Neutrophil (primary cell): ENCODE measurements around the gene CSRP1.

Experiments used
- H3K27ac ChIP-seq: fragments of 200-600 bp; sonication (generic); 2 replicates; pipeline ENCODE4 v1.5.1; 2016; ENCODE audit warnings: mild to moderate bottlenecking, moderate library complexity
- H3K27me3 ChIP-seq: fragments of 200-600 bp; sonication (generic); 2 replicates; pipeline ENCODE4 v1.6.0; 2016; ENCODE audit warnings: mild to moderate bottlenecking
- H3K36me3 ChIP-seq: fragments of 200-600 bp; sonication (generic); 2 replicates; pipeline ENCODE4 v1.5.1; 2017
- H3K4me1 ChIP-seq, 2 experiments: fragments of 200-600 bp in 1 of 2; sonication (generic) in 1 of 2; 1 replicate in 1 of 2; 2 replicates in 1 of 2; pipeline versions ENCODE4 v1.5.1 to v1.6.1; 2013 to 2016; ENCODE audit warnings: low read depth in 1 of 2, low read length in 1 of 2, mild to moderate bottlenecking in 1 of 2, moderate library complexity in 1 of 2; ENCODE audit not compliant: control insufficient read depth in 1 of 2, insufficient read depth in 1 of 2
- H3K4me3 ChIP-seq, 2 experiments: fragments of 200-600 bp in 1 of 2; sonication (generic) in 1 of 2; 1 replicate in 1 of 2; 2 replicates in 1 of 2; pipeline ENCODE4 v1.5.1; 2013 to 2016; ENCODE audit warnings: low read depth in 1 of 2, low read length in 1 of 2, mild to moderate bottlenecking in 1 of 2, moderate library complexity in 1 of 2
- H3K9me3 ChIP-seq: fragments of 200-600 bp; sonication (generic); 2 replicates; pipeline ENCODE4 v1.5.1; 2016
- CTCF ChIP-seq: fragments of 200-600 bp; sonication (generic); IDR thresholded peaks from 2 replicates; pipeline ENCODE4 v1.5.1; 2016; ENCODE audit warnings: antibody characterized with exemption

CSRP1 gene

GRCh38 chr1:201538612-201539551, 32.0 kb upstream of the CSRP1 start, which contains the start of gene NAV1:
TSS of gene NAV1 (plus strand) at chr1:201539127. CDS start at chr1:201622885, 83,758 bp downstream.
- no peak within 1 kb of the TSS for H3K27ac ChIP-seq

GRCh38 chr1:201537891-201538611, 31.1 kb upstream of the CSRP1 start:
- Histone ChIP-seq H3K27me3 (peaks cover 64% of the 10 kb centered on the region), H3K36me3 (no peaks in the 10 kb centered on the region), H3K4me1 (peaks cover 37 to 47% of the 10 kb centered on the region in 2 experiments), H3K27ac (no peak overlapping the region), H3K9me3 (no peaks in the 10 kb centered on the region), H3K4me3 (peak overlapping the region; percentile 30 to 63)
- TF ChIP-seq CTCF, result no peak

More at GRCh38 chr1:201538612-201539551, 32.0 kb upstream of the CSRP1 start, which contains the start of gene NAV1:
- no peaks in the 10 kb centered on the region for H3K36me3 ChIP-seq
- peak within 1 kb of the TSS; percentile 30 to 63 for H3K4me3 ChIP-seq
- H3K27me3 ChIP-seq, result peaks cover 64% of the 10 kb centered on the region
- peaks cover 39 to 52% of the 10 kb centered on the region in 2 experiments for H3K4me1 ChIP-seq
- TF ChIP-seq CTCF, result no peak
- H3K9me3 ChIP-seq, result no peaks in the 10 kb centered on the region

GRCh38 chr1:201537467-201537866, 30.5 kb upstream of the CSRP1 start:
- Histone ChIP-seq H3K4me1 (peaks cover 31 to 41% of the 10 kb centered on the region in 2 experiments), H3K27ac (no peak overlapping the region), H3K4me3 (no peak overlapping the region), H3K27me3 (peaks cover 64% of the 10 kb centered on the region), H3K36me3 (no peaks in the 10 kb centered on the region), H3K9me3 (no peaks in the 10 kb centered on the region)
- TF ChIP-seq CTCF, result no peak

- Histone ChIP-seq H3K4me3 (no peak overlapping the region), H3K36me3 (no peaks in the 10 kb centered on the region), H3K4me1 (peaks cover 27 to 37% of the 10 kb centered on the region in 2 experiments), H3K27ac (no peak overlapping the region), H3K9me3 (no peaks in the 10 kb centered on the region), H3K27me3 (peaks cover 64% of the 10 kb centered on the region)
- TF ChIP-seq CTCF, result no peak
Measured at GRCh38 chr1:201537028-201537427, 30.1 kb upstream of the CSRP1 start.

GRCh38 chr1:201536558-201536957, 29.6 kb upstream of the CSRP1 start:
- TF ChIP-seq CTCF, result no peak
- Histone ChIP-seq H3K27ac (no peak overlapping the region), H3K36me3 (no peaks in the 10 kb centered on the region), H3K27me3 (peaks cover 69% of the 10 kb centered on the region), H3K4me3 (no peak overlapping the region), H3K4me1 (peaks cover 25 to 32% of the 10 kb centered on the region in 2 experiments), H3K9me3 (no peaks in the 10 kb centered on the region)
